DMS114 treated with DMSO at 0.1 percent for 48 hours (cell line): ENCODE measurements around the gene HCRT.
"Not testable (repeated sequence)": the region's sequence is repeated elsewhere in the genome, so short reads cannot be mapped to it uniquely, and the experiment has no call there.

Experiments used
- DNase-seq: peaks from one replicate; lab custom pipeline; 2025; ENCODE audit not compliant: unreplicated experiment; lab: John Stamatoyannopoulos, UW

The HCRT gene

GRCh38 chr17:42180411-42180921 lies 4.8 kb downstream of the HCRT start:
- no peak for DNase-seq

GRCh38 chr17:42179911-42180410 lies 5.3 kb downstream of the HCRT start:
- DNase-seq, result no peak

GRCh38 chr17:42179335-42179734 lies 5.9 kb downstream of the HCRT start:
- DNase-seq, result no peak

GRCh38 chr17:42178817-42179216 lies 6.4 kb downstream of the HCRT start:
- no peak for DNase-seq

- no peak for DNase-seq
Measured at GRCh38 chr17:42177684-42178083, 7.6 kb downstream of the HCRT start.

GRCh38 chr17:42174126-42174783 lies 11.0 kb downstream of the HCRT start:
- no peak for DNase-seq

- no peak for DNase-seq
Measured at GRCh38 chr17:42171831-42172230, 13.4 kb downstream of the HCRT start.

- no peak for DNase-seq
Measured at GRCh38 chr17:42169351-42169750, 15.9 kb downstream of the HCRT start.

GRCh38 chr17:42167807-42168206 lies 17.4 kb downstream of the HCRT start:
- DNase-seq, result no peak

- DNase-seq, result no peak
Measured at GRCh38 chr17:42166196-42166763, 19.0 kb downstream of the HCRT start.

GRCh38 chr17:42165751-42166150 lies 19.5 kb downstream of the HCRT start:
- no peak for DNase-seq

- no peak for DNase-seq
Measured at GRCh38 chr17:42163696-42164407, 21.4 kb downstream of the HCRT start.

- no peak for DNase-seq
Measured at GRCh38 chr17:42163113-42163512, 22.1 kb downstream of the HCRT start.

GRCh38 chr17:42160531-42160910 lies 24.7 kb downstream of the HCRT start:
- no peak for DNase-seq

GRCh38 chr17:42159796-42160530 lies 25.3 kb downstream of the HCRT start:
- DNase-seq, result no peak

- no peak for DNase-seq
Measured at GRCh38 chr17:42155614-42156045, 29.6 kb downstream of the HCRT start.

- no peak for DNase-seq
Measured at GRCh38 chr17:42153919-42154742, 31.1 kb downstream of the HCRT start.

- DNase-seq, result no peak
Measured at GRCh38 chr17:42146911-42147607, 38.2 kb downstream of the HCRT start.

- DNase-seq, result not testable (repeated sequence)
Measured at GRCh38 chr17:42143138-42143537, 42.1 kb downstream of the HCRT start.

- DNase-seq, result no peak
Measured at GRCh38 chr17:42142371-42142896, 42.8 kb downstream of the HCRT start.
